ENCODE data around the gene TARS1.

Gene TARS1

DNA sequence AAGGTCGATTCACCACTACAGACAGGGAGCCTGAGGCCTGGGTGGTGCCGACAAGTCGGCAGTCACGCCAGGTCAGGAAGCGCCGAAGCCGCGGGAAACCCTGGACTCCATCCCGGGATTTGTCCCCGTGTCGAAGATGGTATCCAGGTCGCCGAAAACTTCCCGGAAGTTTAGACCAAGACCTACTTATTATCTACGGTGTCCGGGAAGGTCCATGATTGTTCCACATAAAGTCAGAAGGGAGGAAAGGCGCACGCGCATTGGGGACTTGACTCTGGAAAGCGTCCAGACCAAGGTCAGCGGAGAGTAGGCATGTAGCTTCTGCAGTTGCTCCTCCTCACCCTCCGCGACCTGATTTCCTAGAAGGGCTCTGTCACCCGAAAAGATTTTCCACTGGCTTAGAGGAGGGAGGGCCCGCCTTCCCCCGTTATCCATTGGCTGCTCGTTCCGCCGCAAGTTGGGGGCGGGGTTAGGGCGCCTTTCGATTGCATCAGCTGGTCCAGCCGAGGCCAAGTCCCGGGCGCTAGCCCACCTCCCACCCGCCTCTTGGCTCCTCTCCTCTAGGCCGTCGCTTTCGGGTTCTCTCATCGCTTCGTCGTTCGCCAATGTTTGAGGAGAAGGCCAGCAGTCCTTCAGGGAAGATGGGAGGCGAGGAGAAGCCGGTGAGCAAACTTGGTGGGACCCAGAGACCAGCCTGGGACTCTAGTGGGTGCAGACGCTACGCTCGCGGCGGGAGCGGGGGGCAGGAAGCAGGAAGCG lies at the start of gene TARS1:
TSS of gene TARS1 (plus strand) at position 484 of the 759 bp plus-strand sequence. CDS start at position 606, 122 bp downstream.
- FAIRE-seq (peak; percentile 98), DNase-seq (ENCODE audit: extremely low spot score, insufficient read length, low read depth) (peak; percentile 95)

DNA sequence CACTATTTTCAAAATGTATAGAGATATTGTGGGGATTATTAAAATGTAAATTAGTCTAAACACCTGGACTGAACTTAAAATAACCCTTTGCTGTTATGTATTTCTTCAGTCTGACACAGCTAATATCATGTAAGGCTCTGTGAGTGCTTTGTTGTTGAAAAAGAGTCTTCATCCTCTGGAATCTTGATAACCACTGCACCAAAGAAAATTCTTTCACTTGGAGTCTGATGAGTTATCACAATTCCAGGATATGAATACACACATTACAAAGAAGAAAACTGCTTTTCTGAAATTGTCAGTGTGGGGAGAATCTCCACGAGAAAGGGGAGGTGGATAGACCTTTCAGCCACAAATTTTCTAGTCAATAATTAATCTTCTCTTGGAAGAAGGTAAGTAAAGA lies 42.3 kb upstream of the TARS1 start:
- DNase-seq (ENCODE audit: extremely low spot score, insufficient read length, low read depth) = no peak
- no peak for FAIRE-seq

GRCh38 chr5:33400675-33401074 lies 40.1 kb upstream of the TARS1 start:
- no peak for DNase-seq (ENCODE audit: extremely low spot score, insufficient read length, low read depth)
- FAIRE-seq = no peak

GRCh38 chr5:33401482-33402390 lies 39.0 kb upstream of the TARS1 start:
- peak; percentile 29 for FAIRE-seq
- DNase-seq (ENCODE audit: extremely low spot score, insufficient read length, low read depth) = no peak

DNA sequence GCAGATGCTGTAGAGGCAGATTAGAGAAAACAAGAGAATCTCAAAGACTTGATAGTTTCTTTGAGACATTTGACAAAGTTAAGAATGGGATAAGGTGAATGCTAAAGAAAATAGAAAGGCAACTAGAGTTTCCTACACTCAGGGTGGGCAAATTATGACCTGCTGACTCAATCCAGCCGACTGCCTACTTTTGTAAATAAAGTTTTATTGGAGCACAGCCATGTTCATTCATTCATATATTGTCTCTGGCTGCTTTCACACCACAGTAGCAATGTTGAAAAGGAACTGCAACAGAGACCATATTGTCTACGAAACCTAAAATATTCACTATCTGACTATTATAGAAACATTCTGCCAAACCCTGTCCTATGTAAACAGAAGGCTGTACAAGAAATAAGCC lies 37.6 kb upstream of the TARS1 start:
- no peak for DNase-seq (ENCODE audit: extremely low spot score, insufficient read length, low read depth)
- FAIRE-seq = no peak

- FAIRE-seq (no peak), DNase-seq (ENCODE audit: extremely low spot score, insufficient read length, low read depth) (no peak)
Measured at GRCh38 chr5:33408816-33409215, 31.9 kb upstream of the TARS1 start.

DNA sequence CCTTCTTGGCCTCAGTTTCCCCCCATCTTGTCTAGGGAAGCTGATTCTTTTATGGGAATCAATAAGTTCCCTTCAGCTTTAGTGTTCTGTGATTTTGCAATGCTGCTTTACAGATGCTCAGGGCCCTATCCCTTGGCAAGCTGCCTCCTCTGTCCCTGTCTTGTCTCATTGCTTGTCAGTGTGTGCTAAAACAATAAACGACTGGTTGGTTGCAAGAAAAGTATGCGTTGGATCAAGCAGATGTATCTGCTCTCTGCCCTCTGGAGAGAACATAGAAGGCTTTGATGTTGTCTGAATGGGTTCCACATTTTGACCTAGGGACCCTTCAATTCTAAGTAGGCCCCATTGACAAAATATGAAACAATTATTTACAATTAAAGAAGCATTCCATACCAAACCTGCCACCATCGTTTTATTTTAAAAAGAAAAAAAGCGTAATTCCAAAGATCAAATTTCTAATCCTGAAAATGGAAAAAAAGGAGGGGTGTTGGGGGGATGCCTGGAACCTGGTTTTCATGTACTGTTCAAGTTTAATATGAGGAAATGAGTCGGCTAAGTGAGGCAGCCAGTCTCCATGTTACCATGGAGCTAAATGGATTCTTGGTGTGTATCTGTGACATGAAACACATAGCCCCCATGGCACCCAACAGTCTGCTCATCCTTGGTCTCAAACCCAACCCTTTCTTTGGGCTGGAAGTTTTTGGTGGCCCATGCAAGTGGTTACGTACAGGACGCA lies 31.2 kb upstream of the TARS1 start:
- DNase-seq (ENCODE audit: extremely low spot score, insufficient read length, low read depth) (no peak), FAIRE-seq (no peak)

- FAIRE-seq = no peak
- no peak for DNase-seq (ENCODE audit: extremely low spot score, insufficient read length, low read depth)
Measured at GRCh38 chr5:33410221-33410620, 30.5 kb upstream of the TARS1 start.

GRCh38 chr5:33411498-33411897 lies 29.3 kb upstream of the TARS1 start:
- DNase-seq (ENCODE audit: extremely low spot score, insufficient read length, low read depth) = no peak
- FAIRE-seq = no peak

- no peak for DNase-seq (ENCODE audit: extremely low spot score, insufficient read length, low read depth)
- no peak for FAIRE-seq
Measured at GRCh38 chr5:33415811-33416354, 24.9 kb upstream of the TARS1 start.

DNA sequence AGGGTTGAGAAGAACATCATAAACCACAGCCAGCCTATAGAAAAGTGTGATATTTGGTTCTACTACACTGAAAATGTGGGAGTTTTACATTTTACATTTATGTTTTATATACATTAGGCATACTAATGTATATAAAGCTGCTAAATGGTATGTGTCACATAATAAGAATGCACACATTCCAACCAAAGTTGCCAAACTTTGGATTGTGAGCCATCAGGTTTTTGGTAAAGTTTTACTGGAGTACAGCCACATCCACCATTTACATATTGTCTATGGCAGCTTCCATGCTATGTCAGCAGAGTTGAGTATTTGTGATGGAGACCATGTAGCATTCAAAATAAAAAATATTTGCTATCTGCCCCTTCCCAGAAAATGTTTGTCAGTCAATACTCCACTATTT lies 23.1 kb upstream of the TARS1 start:
- DNase-seq (ENCODE audit: extremely low spot score, insufficient read length, low read depth) (no peak), FAIRE-seq (no peak)

DNA sequence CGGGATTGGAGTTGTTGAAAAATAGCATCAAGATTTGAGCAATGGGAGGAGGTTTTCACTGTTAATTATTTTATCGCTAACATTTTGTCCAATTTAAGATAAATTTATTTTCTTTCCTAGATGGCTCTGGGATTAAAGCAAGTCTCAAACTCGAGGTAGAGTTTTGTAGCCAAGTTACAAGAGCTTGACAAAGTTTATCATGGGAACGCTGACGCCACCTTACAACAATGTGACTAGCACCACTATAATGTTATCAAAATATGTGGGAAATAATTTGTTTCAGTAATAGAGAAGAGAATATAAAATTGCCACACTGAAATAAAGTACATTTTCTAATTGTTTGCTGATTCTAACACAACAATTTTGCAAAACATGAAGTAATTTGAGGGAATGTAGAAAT lies 19.8 kb upstream of the TARS1 start:
- FAIRE-seq (no peak), DNase-seq (ENCODE audit: extremely low spot score, insufficient read length, low read depth) (no peak)

- DNase-seq (ENCODE audit: extremely low spot score, insufficient read length, low read depth) (no peak), FAIRE-seq (no peak)
Measured at GRCh38 chr5:33422191-33422590, 18.6 kb upstream of the TARS1 start.

GRCh38 chr5:33423018-33423630 lies 17.6 kb upstream of the TARS1 start:
- DNase-seq (ENCODE audit: extremely low spot score, insufficient read length, low read depth) = no peak
- FAIRE-seq = peak; percentile 53

- FAIRE-seq (no peak), DNase-seq (ENCODE audit: extremely low spot score, insufficient read length, low read depth) (no peak)
Measured at GRCh38 chr5:33425314-33425713, 15.5 kb upstream of the TARS1 start.

DNA sequence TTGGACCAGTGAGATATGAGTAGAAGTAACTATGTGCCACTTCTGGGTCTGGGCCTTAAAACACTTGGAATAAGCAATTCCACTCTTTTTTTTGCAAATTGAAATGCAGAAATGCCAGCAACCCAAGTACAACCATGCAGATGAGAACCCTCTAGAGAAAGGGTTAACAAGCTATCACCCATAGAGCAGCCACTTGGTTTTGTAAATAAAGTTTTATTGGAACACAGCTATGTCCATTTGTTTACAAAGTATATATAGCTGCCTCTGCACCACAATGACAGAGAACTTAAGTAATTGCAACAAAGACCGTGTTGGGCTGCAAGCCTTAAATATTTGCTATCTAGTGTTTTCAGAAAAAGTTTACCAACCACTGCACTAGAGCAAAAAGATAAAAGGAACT lies 9.8 kb upstream of the TARS1 start:
- FAIRE-seq = no peak
- no peak for DNase-seq (ENCODE audit: extremely low spot score, insufficient read length, low read depth)

DNA sequence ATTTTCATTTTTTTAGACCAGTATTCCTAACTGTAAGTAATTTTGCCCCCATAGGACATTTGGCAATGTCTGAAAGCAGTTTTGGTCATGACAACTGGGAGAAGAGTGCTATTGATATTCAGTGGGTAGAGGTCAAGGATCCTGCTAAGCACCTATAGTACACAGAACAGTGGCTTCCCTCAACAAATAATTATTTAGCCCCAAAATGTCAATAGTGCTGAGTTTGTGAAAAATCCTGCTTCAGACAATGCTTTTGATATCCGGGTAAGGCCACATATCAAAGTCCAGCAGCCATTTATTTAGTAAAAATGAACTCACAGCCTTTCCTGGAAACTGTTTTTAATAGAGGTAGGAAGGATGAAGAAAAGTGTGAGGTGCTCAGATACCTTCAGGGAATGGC lies 8.1 kb upstream of the TARS1 start:
- no peak for FAIRE-seq

GRCh38 chr5:33433303-33434240 lies 7.2 kb upstream of the TARS1 start:
- DNase-seq (ENCODE audit: extremely low spot score, insufficient read length, low read depth) (no peak), FAIRE-seq (no peak)

More for the DNA sequence above, 8.1 kb upstream of the TARS1 start:
- DNase-seq (ENCODE audit: extremely low spot score, insufficient read length, low read depth) = no peak
